A673 (cell line): Measurements from ENCODE around the gene KRT4. TPM values are rescaled to one million over a fixed set of nuclear protein-coding genes. Genes with fewer than 3 reads are reported as not detected.

Experiments
- BruUV-seq: library from RNA; stranded (reverse); fragments of 400-500 nt; replicated peaks from 2 replicates; lab custom pipeline; 2021; lab: Mats Ljungman, UMichigan
- CTCF ChIA-PET: fragments of 300-600 bp; sonication (Branson Sonifier 250); formaldehyde crosslinking; loops from one replicate; lab custom pipeline; 2022; ENCODE audit warnings: antibody characterized with exemption; lab: Charles Lee
- POLR2A ChIA-PET: fragments of 300-600 bp; sonication (Branson Sonifier 250); formaldehyde crosslinking; loops from one replicate; lab custom pipeline; 2022; ENCODE audit warnings: antibody characterized with exemption; ENCODE audit not compliant: low non-redundant PET; lab: Charles Lee
- DNase-seq: peaks from one replicate; pipeline ENCODE4 v3.0.0-alpha.2; 2015; ENCODE audit warnings: low spot score
- H3K27ac ChIP-seq: fragments of 200-600 bp; sonication (generic); 2 replicates; pipeline ENCODE4 v1.5.1; 2016; ENCODE audit warnings: mixed run types, low read depth, mild to moderate bottlenecking, mixed read lengths, antibody characterized with exemption, low read length; ENCODE audit not compliant: poor library complexity, severe bottlenecking
- H3K27me3 ChIP-seq: fragments of 200-600 bp; sonication (generic); replicated peaks from 2 replicates; pipeline ENCODE4 v1.6.1; 2017; ENCODE audit warnings: mixed run types, low read depth, mild to moderate bottlenecking, mixed read lengths, antibody characterized with exemption, low read length; ENCODE audit not compliant: insufficient read depth, poor library complexity
- H3K36me3 ChIP-seq: fragments of 200-600 bp; sonication (generic); 2 replicates; pipeline ENCODE4 v1.6.1; 2016; ENCODE audit warnings: mixed run types, mild to moderate bottlenecking, mixed read lengths, antibody characterized with exemption, low read length; ENCODE audit not compliant: insufficient read depth, poor library complexity, severe bottlenecking
- H3K4me1 ChIP-seq: fragments of 200-600 bp; sonication (generic); 2 replicates; pipeline ENCODE4 v1.6.1; 2017; ENCODE audit warnings: mixed run types, mild to moderate bottlenecking, mixed read lengths, antibody characterized with exemption, low read length; ENCODE audit not compliant: insufficient read depth, poor library complexity, severe bottlenecking
- H3K4me3 ChIP-seq: fragments of 200-600 bp; sonication (generic); 2 replicates; pipeline ENCODE4 v1.5.1; 2016; ENCODE audit warnings: low read depth, mixed run types, mild to moderate bottlenecking, mixed read lengths, low read length; ENCODE audit not compliant: poor library complexity, severe bottlenecking
- H3K9me3 ChIP-seq: fragments of 200-600 bp; sonication (generic); 2 replicates; pipeline ENCODE4 v1.6.1; 2016; ENCODE audit warnings: mixed run types, low read depth, mild to moderate bottlenecking, mixed read lengths, antibody characterized with exemption, low read length; ENCODE audit not compliant: poor library complexity, severe bottlenecking
- EZH2 ChIP-seq: fragments of 200-600 bp; sonication (generic); IDR thresholded peaks from 2 replicates; pipeline ENCODE4 v1.6.1; 2017; ENCODE audit warnings: borderline replicate concordance, low read depth, mild to moderate bottlenecking, mixed read lengths, antibody characterized with exemption, low read length; ENCODE audit not compliant: poor library complexity, severe bottlenecking
- intact Hi-C: fragments of 100-400 bp; cut with micrococcal nuclease; formaldehyde crosslinking; loops from one replicate; pipeline ENCODE4 v1.10.0; 2022; ENCODE audit not compliant: unreplicated experiment
- total RNA-seq: library from RNA; stranded (reverse); gene quantifications from 2 replicates; pipeline ENCODE4 v1.2.3, GENCODE V29; 2021
- TF ChIP-seq, protein P1 (sequence below): fragments of 300-800, 200-600 bp; sonication (generic); conservative IDR thresholded peaks from 2 replicates; pipeline ENCODE4 v1.5.1; 2017; ENCODE audit warnings: low read depth, mild to moderate bottlenecking, antibody characterized with exemption, low read length, moderate library complexity, mixed read lengths

KRT4 gene
- total RNA-seq, 1 experiment from 2014 or later = not detected

DNA sequence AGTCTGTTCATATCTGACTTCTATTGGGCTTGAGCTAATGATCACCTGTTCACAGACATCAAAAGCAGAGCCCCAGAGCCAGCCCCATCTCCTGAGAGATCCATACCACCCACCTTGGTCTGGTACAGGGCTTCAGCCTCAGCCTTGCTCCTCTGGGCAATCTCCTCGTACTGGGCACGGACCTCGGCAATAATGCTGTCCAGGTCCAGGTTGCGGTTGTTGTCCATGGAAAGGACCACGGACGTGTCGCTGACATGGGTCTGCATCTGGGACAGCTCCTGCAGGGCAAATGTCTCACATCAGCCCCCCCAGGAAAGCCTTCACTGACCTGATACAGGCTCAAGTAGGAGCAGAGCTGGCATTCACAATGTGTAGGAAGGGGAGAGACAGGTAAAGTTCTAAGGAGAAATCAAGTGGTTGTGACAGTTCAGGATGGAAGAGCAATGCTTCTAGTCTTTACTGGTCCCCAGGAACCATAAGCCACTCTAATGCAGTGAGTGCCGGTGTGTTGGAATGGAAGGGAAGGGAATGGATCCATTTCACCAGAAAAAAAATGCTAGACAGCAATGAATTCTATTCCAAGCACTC is 5.2 kb downstream of the KRT4 start:
- BruUV-seq = no TSS peak
- ChIA-PET CTCF (no interaction called here), POLR2A (no interaction called here)
- Histone ChIP-seq H3K27ac (no peak overlapping the region), H3K36me3 (no peaks in the 10 kb centered on the region), H3K4me3 (no peak overlapping the region), H3K27me3 (no peaks in the 10 kb centered on the region), H3K9me3 (no peaks in the 10 kb centered on the region), H3K4me1 (peaks cover 16% of the 10 kb centered on the region)
- TF ChIP-seq, protein P1, sequence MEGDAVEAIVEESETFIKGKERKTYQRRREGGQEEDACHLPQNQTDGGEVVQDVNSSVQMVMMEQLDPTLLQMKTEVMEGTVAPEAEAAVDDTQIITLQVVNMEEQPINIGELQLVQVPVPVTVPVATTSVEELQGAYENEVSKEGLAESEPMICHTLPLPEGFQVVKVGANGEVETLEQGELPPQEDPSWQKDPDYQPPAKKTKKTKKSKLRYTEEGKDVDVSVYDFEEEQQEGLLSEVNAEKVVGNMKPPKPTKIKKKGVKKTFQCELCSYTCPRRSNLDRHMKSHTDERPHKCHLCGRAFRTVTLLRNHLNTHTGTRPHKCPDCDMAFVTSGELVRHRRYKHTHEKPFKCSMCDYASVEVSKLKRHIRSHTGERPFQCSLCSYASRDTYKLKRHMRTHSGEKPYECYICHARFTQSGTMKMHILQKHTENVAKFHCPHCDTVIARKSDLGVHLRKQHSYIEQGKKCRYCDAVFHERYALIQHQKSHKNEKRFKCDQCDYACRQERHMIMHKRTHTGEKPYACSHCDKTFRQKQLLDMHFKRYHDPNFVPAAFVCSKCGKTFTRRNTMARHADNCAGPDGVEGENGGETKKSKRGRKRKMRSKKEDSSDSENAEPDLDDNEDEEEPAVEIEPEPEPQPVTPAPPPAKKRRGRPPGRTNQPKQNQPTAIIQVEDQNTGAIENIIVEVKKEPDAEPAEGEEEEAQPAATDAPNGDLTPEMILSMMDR = no peak
- no peak for TF ChIP-seq EZH2
- intact Hi-C loops = no loop called here
- DNase-seq = no peak

DNA sequence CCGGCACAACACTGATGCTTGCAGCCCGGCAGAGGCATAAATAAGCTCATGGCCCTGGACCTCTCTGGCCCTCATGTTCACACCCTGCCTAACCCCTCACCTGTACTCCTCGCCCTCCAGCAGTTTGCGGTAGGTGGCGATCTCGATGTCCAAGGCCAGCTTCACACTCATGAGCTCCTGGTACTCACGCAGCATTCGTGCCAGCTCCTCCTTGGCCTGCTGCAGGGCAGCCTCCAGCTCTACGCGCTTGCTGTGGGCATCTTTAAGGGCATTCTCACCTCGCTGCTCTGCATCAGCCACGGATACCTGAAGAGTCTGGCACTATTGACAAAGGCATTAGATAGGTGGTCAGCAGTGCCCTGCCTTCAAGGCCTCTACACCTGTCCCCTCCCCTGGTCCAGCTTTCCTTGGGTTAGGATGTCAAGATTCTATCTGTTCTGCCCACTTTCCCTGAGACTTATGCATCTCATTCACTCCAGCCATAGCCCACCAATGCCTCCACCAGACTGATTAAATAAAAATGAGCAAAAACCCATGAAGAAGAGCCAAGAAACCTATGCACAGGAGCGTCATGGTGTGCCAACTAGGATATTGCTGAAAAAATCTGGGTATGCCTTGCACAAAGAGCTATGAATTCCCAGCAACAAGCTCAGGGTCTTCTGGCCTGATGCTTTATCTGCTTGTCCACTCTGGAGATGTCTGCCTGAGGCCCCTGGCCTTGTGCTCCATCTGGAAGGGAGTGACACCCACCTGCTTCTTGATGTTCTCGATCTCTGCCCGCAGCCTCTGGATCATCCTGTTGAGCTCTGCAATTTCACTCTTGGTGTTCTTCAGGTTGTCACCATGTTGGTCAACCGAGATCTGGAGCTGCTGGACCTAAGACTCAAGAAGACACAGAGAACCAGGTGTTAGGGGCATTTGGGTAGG is 6.1 kb downstream of the KRT4 start:
- TF ChIP-seq, protein P1 = no peak
- TF ChIP-seq EZH2 = no peak
- Histone ChIP-seq H3K27ac (no peak overlapping the region), H3K9me3 (no peaks in the 10 kb centered on the region), H3K36me3 (no peaks in the 10 kb centered on the region), H3K27me3 (no peaks in the 10 kb centered on the region), H3K4me3 (no peak overlapping the region), H3K4me1 (peaks cover 19% of the 10 kb centered on the region)
- ChIA-PET POLR2A (no interaction called here), CTCF (no interaction called here)
- DNase-seq = no peak
- BruUV-seq = no TSS peak
- intact Hi-C loops = no loop called here

DNA sequence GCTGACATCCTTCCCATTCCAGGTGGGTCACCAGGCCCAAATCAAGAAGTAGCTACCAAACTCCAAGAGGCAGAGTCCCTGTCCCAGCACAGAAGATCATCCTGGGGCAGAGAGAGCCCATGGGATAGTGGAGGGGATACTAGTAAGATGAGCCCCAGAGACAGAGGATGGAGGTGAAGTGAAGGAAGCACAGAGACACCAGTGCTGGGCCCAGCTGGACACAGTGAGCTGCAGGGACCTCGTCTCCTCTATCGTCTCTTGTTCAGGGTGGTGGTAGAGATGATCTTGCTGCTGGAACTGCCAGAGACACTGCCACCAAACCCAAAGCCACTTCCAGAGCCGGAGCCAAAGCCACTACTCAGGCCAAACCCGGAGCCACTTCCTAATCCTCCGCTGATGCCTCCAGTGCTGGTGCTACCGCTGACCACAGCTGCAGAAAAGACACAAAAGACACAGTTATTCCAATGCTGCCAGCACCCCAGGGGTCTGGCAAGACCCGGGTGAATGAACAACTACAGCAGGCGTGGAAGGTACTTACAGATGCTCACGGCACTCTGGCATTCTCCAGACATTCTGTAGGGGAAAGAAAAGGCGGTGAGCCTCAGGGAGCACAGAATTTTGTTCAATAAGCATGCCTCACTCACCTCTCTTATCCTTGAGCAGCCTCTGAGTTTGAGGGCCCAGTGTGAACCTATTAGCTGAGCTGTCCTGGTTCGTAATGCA is 6.9 kb downstream of the KRT4 start:
- ChIA-PET CTCF (no interaction called here), POLR2A (no interaction called here)
- no peak for DNase-seq
- no peak for TF ChIP-seq EZH2
- TF ChIP-seq, protein P1 = no peak
- Histone ChIP-seq H3K36me3 (no peaks in the 10 kb centered on the region), H3K4me1 (peaks cover 19% of the 10 kb centered on the region), H3K4me3 (no peak overlapping the region), H3K27ac (no peak overlapping the region), H3K9me3 (no peaks in the 10 kb centered on the region), H3K27me3 (no peaks in the 10 kb centered on the region)
- intact Hi-C loops = no loop called here
- BruUV-seq = no TSS peak
